ENCODE measurements around the gene POU5F1.

Gene POU5F1

GRCh38 chr6:31144296-31144969, 26.0 kb downstream of the POU5F1 start:
- DNase-seq, result no peak

- no peak for DNase-seq
Measured at GRCh38 chr6:31143148-31143547, 27.3 kb downstream of the POU5F1 start.

DNA sequence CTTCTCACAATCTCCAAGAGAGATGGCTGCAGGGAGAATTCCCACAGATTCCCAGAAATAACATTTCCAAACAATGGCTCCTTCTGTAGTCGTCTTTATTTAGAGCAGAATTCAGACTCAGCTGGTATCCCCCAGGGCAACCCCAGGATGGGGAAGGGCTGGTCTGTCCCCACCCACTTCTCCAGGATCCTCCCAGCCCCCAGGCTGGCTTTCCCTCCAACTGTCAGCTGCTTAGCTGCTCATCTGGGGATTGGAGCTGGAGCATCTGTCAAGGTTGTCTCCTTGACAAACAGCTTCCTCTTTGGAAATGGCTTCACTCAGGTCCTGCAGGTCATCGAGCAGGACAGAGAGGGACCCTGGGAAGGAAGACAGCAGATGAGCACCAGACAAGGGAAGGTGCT, 28.1 kb downstream of the POU5F1 start:
- DNase-seq, result no peak

- DNase-seq, result no peak
Measured at GRCh38 chr6:31140643-31141042, 29.8 kb downstream of the POU5F1 start.

- no peak for DNase-seq
Measured at GRCh38 chr6:31139599-31139998, 30.9 kb downstream of the POU5F1 start.

GRCh38 chr6:31138982-31139381, 31.5 kb downstream of the POU5F1 start, which contains the start of gene PSORS1C2:
Gene PSORS1C2 (minus strand): TSS chr6:31139066. CDS start chr6:31139026, 40 bp downstream.
- DNase-seq, result no peak

DNA sequence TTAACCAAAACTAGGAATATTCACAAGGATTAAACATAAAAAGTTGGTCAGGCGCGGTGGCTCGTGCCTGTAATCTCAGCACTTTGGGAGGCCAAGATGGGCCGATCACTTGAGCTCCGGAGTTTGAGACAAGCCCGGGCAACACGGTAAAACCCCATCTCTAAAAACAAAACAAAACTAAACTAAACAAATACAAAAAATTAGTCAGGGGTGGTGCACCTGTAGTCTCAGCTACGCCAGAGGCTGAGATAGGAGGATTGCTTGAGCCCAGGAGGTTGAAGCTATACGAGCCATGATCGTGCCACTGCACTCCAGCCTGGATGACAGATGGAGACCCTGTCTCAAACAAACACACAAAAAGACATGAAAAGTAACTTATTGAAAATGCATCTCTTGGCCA, 34.8 kb downstream of the POU5F1 start:
- no peak for DNase-seq

DNA sequence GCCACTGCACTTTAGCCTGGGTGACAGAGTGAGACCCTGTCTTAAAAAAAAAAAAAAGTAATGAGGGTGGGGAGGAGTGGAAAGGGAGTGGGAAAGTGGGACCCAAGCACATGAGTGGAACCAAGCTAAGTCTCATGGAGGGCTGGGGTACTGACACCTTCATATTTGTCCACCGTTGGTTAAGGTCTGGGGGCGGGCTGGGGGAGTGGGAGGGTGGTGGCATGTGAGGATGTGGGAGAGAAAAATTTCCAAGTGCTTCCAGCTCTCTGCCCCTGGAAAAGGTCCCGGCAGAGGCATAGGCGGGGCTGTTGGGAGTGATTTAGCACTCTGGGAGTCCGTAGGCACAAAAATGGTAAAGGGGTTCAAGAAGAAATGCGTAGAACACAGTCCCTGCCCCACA, 37.7 kb downstream of the POU5F1 start:
- DNase-seq, result no peak

- no peak for DNase-seq
Measured at GRCh38 chr6:31131595-31131994, 38.9 kb downstream of the POU5F1 start.

GRCh38 chr6:31130751-31131150, 39.7 kb downstream of the POU5F1 start:
- DNase-seq, result no peak

- DNase-seq, result no peak
Measured at GRCh38 chr6:31129130-31129529, 41.4 kb downstream of the POU5F1 start.

DNA sequence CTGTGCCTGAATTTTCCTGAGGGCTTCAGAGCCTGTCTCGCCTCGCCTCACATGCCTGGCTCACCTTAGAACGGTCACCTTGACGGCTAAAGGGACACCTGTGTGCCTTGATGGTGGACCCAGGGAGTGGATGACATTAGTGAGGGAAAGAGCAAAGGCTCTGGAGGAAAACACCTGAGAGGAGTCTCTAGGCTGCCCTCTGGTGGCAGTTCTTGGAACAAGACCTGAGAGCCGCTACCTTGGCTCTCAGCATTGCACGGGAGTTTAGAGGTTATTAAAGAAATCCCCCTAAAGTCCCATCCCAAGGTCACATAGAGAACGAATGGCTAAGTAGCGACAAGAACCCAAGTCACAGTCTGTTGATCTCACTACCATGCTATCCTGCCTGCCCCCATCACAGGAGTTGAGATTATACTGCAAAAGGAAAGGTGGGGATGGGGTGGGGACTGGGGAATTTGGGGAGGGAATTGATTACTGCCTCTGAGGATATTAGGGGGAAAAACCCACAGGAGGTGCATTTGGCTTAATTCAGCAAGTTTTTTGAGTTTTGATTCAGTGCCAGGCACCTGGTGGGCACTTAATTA, 42.3 kb downstream of the POU5F1 start:
- peak in 26 of 58 donors; percentile 2 to 59 (median 18) for DNase-seq

DNA sequence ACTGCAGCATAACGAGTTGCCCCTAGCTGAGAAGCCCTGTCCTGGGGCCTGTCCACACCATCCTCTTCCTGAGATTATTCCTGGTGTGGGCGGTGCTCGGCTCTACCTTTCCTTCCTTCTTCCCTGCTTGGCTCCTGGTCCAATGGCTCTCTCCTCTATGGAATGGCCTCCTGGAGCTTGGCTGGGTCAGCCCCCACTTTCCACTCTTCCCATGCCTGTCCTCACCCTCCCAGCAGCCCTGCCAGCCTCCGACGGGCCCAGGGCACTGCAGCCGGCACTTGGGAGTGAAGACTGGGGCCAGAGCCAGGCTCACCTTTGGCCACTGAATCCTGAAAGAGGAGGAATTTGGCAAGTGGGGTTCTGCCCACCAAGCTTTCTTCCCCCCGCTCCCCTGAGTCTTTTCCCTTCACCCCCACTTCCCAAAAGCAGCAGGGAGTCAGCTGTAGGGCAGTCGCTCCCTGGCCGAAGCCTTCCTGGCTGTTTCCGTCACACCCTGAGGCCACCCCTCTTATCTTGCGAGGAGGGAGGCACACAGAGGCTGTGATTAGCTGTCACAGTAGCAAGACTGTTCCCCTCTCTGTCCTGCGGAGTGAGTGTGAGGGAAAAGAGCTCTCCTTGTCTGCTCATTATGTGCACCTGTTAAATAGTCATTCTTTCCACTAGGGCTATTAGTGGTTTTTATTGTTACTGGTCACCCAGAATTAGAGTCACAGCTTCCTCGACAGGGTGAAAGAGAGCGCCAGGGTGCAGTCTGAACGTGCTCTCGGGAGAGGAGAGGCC, 43.9 kb downstream of the POU5F1 start:
- no peak for DNase-seq

GRCh38 chr6:31125586-31126363, 44.7 kb downstream of the POU5F1 start:
- DNase-seq, result no peak

DNA sequence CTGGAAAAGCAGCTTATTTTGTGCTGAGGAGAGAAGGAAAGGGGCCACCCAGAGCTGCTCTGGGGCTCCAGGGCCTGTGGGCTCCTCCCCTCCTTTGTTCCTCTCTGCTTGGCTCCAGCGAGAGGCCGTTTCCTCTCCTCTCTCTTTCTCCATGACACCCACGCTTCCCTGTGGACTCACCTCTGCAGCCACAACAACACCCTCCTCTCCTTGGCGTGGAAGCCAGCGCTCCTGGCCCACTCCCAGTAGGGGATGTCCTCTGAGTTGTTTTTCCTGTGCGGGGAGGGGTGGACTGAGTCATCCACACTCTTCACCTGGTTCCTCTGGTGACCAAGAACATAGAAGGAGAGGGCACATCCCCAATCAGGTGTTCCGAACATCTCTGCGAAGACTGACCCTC, 45.3 kb downstream of the POU5F1 start:
- DNase-seq, result no peak

DNA sequence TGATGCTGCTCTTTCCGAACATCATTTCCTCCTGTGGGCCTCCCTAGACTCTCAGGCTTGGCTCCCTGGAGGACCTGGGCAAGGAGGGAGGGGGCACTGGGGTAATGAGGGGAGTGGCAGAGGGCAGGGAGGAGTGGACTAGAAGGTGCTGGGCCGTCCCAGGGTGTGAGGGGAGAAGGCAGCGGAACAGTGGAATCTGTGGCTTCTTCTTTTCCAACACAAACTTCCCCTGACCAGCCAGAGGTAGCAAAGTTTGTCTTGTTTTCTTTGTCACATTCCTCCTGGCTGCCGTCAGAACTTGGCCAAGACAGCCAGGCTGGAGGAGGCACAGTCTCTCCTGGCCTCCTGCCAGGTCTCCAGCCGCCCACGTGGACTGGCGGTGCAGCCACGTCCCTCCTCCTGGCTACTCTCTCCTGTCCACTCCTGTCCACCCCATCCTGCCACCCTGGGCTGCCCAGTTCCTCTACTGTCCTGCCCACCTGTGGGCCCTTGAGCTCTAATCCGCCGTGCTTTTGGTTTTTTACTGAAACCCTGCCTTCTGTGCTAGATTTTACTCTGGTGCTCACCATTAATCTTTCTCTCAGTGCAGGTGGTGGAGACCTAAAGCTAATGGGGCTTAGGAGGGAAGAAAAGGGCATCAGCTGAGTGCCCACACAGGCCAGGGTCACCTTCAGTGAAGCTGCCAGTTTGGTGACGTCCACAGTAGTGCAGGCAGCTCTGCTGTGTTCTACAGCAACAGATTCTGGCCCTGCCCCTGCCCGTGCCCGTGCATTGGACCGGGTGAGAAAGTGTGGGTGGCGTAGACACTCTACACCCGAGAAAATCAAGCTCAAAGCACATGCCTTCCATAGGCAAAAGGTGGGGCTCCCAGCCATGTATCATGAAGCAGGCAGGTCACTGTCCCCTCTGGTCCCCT, 47.4 kb downstream of the POU5F1 start:
- peak in 48 of 58 donors; percentile 3 to 64 (median 27) for DNase-seq

DNA sequence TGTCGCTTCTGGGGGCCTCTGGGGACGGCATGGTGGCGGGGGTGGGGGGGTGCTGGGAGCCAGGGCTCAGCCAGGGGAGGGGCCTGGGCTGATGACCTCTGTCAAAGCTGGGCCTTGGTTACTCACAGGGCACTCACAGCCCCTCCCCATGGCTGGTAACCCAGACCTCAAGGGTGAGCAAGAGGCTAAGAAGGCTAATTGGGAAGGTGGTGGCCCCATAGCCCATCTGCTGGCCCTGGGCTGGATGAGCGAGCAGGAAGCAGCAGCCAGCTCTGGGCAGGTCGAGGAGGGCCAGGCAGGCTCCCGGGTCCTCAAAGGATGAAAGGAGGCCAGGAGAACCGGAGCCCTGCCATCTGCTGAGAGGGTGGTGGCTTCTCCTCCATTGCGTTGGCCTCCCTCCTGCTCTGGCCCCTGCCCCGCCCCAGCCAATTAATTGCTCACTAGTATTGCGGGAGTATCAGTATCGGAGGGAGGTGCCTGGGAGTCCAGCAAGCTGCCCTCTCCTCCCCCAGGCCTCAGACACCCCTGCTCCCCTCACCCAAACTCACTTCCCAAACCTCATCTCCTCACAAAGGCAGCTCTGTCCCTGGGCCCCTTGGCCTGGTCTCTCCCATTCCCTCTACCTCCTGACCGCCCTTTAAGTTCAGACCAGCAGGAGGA, 49.2 kb downstream of the POU5F1 start:
- no peak for DNase-seq

- no peak for DNase-seq
Measured at GRCh38 chr6:31120151-31120915, 50.1 kb downstream of the POU5F1 start, which contains the start of gene CDSN. Gene CDSN (minus strand): TSS chr6:31120446. CDS start chr6:31120419, 27 bp downstream.

DNA sequence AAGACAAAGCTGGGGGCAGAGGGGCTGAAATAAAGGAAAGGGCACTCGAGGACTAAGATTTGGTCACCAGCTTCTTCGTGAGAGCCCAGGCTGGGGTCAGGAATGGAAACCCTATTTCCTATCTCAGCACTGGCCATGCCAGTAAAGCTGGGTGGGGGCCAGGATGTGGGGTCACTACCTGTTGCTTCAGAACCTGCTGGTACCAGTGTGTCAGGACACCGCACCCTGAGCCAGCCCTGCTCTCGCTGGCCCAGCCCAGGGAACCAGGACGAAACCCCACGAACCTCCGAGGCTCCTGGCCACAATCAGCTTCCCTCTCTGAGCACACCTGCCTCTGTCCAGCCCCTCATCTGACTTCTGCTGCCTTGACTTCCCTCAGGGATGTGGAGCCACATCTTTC, 52.3 kb downstream of the POU5F1 start:
- DNase-seq, result no peak

Measured in anterior cingulate cortex (tissue), 58 donors.